Adrenal gland (tissue), 5 donors: ENCODE data around the gene GYG1.

Experiments
- POLR2A ChIP-seq, 2 donors: fragments of 450-650 bp; IDR thresholded peaks; one replicate each; pipeline ENCODE4 v1.6.1; 2017; ENCODE audit warnings: antibody characterized with exemption in 2 of 2, mild to moderate bottlenecking in 2 of 2, moderate library complexity in 1 of 2
- TF ChIP-seq, protein P1 (sequence below), 6 experiments: fragments of 450-650 bp in 4 of 6; fragments of 200-600 bp in 2 of 6; sonication (generic) in 1 of 6; IDR thresholded peaks; 1 replicate in 5 of 6; 2 replicates in 1 of 6; pipeline versions ENCODE4 v1.5.1 to v1.8.0; 2016 to 2021; ENCODE audit warnings: antibody characterized with exemption in 6 of 6, mild to moderate bottlenecking in 2 of 6, moderate library complexity in 1 of 6
- donor health status: DM: no; HTN: no; CAD: no.

DNA sequence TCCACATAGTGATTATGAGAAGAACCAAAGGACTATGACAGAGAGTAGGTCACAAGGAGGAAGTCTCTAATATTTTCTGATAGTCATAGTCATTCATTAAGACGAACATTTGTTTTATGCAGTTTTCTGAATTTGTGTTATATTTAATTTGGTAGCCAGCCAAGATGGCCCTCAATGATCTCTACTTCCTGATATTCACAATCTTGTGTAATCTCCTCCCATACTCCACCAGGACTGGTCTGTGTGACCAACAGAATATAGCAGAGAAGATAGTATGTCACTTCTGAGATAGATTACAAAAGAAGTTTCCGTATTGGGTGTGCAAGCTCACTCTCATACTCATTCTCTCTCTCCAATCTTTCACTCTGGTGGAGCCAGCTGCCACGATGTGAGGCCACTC is 64.2 kb downstream of the GYG1 start:
- TF ChIP-seq, protein P1, sequence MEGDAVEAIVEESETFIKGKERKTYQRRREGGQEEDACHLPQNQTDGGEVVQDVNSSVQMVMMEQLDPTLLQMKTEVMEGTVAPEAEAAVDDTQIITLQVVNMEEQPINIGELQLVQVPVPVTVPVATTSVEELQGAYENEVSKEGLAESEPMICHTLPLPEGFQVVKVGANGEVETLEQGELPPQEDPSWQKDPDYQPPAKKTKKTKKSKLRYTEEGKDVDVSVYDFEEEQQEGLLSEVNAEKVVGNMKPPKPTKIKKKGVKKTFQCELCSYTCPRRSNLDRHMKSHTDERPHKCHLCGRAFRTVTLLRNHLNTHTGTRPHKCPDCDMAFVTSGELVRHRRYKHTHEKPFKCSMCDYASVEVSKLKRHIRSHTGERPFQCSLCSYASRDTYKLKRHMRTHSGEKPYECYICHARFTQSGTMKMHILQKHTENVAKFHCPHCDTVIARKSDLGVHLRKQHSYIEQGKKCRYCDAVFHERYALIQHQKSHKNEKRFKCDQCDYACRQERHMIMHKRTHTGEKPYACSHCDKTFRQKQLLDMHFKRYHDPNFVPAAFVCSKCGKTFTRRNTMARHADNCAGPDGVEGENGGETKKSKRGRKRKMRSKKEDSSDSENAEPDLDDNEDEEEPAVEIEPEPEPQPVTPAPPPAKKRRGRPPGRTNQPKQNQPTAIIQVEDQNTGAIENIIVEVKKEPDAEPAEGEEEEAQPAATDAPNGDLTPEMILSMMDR (IDR thresholded peaks at IDR 0.05) = no peak
- TF ChIP-seq POLR2A (IDR thresholded peaks at IDR 0.05) = no peak
